ENCODE measurements around the gene GRB2.

The GRB2 gene

GRCh38 chr17:75317671-75318070 is 87.8 kb downstream of the GRB2 start:
- Histone ChIP-seq H3K9me3 (ENCODE audit: severe bottlenecking) (no peaks in the 10 kb centered on the region), H3K27ac (no peak overlapping the region), H3K27me3 (ENCODE audit: insufficient read depth, low read depth, severe bottlenecking) (no peaks in the 10 kb centered on the region), H3K36me3 (peaks cover 52% of the 10 kb centered on the region), H3K4me3 (ENCODE audit: low read depth, low read length) (no peak overlapping the region)
- no peak for DNase-seq
- TF ChIP-seq, protein P1, sequence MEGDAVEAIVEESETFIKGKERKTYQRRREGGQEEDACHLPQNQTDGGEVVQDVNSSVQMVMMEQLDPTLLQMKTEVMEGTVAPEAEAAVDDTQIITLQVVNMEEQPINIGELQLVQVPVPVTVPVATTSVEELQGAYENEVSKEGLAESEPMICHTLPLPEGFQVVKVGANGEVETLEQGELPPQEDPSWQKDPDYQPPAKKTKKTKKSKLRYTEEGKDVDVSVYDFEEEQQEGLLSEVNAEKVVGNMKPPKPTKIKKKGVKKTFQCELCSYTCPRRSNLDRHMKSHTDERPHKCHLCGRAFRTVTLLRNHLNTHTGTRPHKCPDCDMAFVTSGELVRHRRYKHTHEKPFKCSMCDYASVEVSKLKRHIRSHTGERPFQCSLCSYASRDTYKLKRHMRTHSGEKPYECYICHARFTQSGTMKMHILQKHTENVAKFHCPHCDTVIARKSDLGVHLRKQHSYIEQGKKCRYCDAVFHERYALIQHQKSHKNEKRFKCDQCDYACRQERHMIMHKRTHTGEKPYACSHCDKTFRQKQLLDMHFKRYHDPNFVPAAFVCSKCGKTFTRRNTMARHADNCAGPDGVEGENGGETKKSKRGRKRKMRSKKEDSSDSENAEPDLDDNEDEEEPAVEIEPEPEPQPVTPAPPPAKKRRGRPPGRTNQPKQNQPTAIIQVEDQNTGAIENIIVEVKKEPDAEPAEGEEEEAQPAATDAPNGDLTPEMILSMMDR (IDR thresholded peaks at IDR 0.05; ENCODE audit: low read depth, low read length): no peak

- Histone ChIP-seq H3K4me3 (ENCODE audit: low read depth, low read length) (no peak overlapping the region), H3K9me3 (ENCODE audit: severe bottlenecking) (no peaks in the 10 kb centered on the region), H3K27ac (no peak overlapping the region), H3K27me3 (ENCODE audit: insufficient read depth, low read depth, severe bottlenecking) (no peaks in the 10 kb centered on the region), H3K36me3 (peaks cover 40% of the 10 kb centered on the region)
- DNase-seq: no peak
- TF ChIP-seq, protein P1 (IDR thresholded peaks at IDR 0.05; ENCODE audit: low read depth, low read length): no peak
Observed at GRCh38 chr17:75316253-75316652, 89.2 kb downstream of the GRB2 start.

DNA sequence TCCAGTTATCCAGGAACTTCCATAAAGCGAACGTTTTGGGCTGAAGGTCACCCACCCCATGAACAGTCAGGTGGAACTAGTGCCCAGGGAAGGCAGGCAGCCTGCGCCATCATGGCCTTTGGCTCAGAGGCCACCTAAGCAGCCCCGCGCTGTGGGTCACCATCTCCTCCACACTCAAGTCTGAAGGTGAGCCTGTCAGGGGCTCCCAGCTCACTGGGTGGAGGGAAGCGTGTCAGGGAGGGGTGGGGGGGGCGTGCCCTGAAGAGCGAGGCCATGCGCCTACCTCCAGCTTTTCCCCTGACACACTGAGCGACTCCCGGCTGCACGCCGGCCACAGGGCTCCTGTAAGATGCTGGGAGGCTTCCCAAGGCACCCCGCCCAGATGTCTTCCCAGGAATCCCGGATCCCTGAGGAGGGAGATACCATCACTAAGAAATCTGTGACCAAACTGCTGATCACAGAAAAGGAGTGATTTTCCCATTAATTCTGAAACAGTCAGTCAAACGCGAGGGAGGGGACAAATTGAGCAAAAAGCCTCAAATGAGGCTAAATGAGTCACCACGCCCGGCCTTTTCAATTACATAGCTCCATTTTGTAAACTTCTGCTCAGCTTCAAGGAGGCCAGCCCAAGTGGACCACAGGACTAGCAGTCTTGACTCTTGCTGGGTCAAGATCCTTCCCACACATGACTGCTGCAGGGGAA is 89.8 kb downstream of the GRB2 start:
- H3K36me3 ChIP-seq: peaks cover 34% of the 10 kb centered on the region
- no peak overlapping the region for H3K27ac ChIP-seq
- no peak for DNase-seq
- TF ChIP-seq, protein P1 (IDR thresholded peaks at IDR 0.05; ENCODE audit: low read depth, low read length): no peak
- H3K27me3 ChIP-seq (ENCODE audit: insufficient read depth, low read depth, severe bottlenecking): no peaks in the 10 kb centered on the region
- H3K4me3 ChIP-seq (ENCODE audit: low read depth, low read length): no peak overlapping the region
- H3K9me3 ChIP-seq (ENCODE audit: severe bottlenecking): no peaks in the 10 kb centered on the region

GRCh38 chr17:75313941-75314551 is 91.4 kb downstream of the GRB2 start:
- Histone ChIP-seq H3K27ac (no peak overlapping the region), H3K27me3 (ENCODE audit: insufficient read depth, low read depth, severe bottlenecking) (no peaks in the 10 kb centered on the region), H3K9me3 (ENCODE audit: severe bottlenecking) (no peaks in the 10 kb centered on the region), H3K4me3 (ENCODE audit: low read depth, low read length) (no peak overlapping the region), H3K36me3 (peaks cover 20% of the 10 kb centered on the region)
- TF ChIP-seq, protein P1 (IDR thresholded peaks at IDR 0.05; ENCODE audit: low read depth, low read length): no peak
- no peak for DNase-seq

DNA sequence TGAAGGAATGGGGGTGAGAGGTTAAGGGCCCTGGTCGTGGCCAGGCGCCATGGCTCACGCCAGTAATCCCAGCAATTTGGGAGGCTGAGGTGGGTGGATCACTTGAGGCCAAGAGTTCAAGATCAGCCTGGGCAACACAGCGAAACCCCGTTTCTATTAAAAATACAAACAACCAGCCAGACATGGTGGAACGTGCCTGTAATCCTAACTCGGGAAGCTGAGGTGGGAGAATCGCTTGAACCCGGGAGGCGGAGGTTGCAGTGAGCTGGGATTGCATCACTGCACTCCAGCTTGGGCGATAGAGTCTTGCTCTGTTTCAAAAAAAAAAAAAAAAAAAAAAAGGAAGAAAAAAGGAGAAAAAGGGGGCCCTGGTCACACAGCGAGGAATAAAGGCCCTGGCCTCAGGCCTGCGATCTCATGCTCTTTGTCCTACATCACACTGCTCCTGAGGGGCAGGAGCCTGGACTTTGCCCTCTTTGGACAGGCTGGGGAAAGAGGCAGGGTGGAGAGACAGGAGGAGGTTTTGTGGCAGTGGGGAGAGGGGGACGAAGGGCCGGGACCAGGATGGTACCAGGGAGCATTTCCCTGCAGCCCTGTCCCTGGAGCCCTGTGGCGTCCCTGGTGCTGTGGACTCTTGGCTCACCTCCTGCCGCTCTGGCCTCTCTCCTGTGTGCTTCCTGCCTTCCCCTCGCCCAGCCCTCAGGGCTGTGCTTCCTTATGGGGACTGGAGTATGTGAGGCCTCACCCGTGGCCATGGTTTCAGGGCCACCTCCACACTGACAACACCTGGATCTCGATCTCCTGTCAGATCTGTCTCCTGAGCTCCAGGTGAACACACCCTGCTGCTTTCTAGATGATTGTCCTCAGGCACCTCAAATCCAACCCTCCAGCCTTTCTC is 96.5 kb downstream of the GRB2 start:
- no peaks in the 10 kb centered on the region for H3K36me3 ChIP-seq
- H3K9me3 ChIP-seq (ENCODE audit: severe bottlenecking): no peaks in the 10 kb centered on the region
- TF ChIP-seq, protein P1 (IDR thresholded peaks at IDR 0.05; ENCODE audit: low read depth, low read length): no peak
- DNase-seq: no peak
- H3K27ac ChIP-seq: no peak overlapping the region
- H3K27me3 ChIP-seq (ENCODE audit: insufficient read depth, low read depth, severe bottlenecking): no peaks in the 10 kb centered on the region
- H3K4me3 ChIP-seq (ENCODE audit: low read depth, low read length): no peak overlapping the region
